GM21515 (cell line): ENCODE results near the gene GHR.

Experiments used
- ATAC-seq: cut with Tn5 transposase; IDR thresholded peaks from one replicate; pipeline ENCODE4 v1.9.1; 2021; ENCODE audit not compliant: unreplicated experiment

The GHR gene

GRCh38 chr5:42597318-42597937 lies 174.2 kb downstream of the GHR start:
- no peak for ATAC-seq

GRCh38 chr5:42598311-42598710 lies 175.1 kb downstream of the GHR start:
- no peak for ATAC-seq

GRCh38 chr5:42599106-42599505 lies 175.9 kb downstream of the GHR start:
- no peak for ATAC-seq

- ATAC-seq = no peak
Measured at GRCh38 chr5:42600441-42600840, 177.2 kb downstream of the GHR start.

GRCh38 chr5:42604171-42604711 lies 181.0 kb downstream of the GHR start:
- no peak for ATAC-seq

- no peak for ATAC-seq
Measured at GRCh38 chr5:42605490-42605889, 182.3 kb downstream of the GHR start.

GRCh38 chr5:42606464-42606869 lies 183.2 kb downstream of the GHR start:
- no peak for ATAC-seq

- ATAC-seq = no peak
Measured at GRCh38 chr5:42611437-42611836, 188.2 kb downstream of the GHR start.

GRCh38 chr5:42612750-42613366 lies 189.6 kb downstream of the GHR start:
- ATAC-seq = no peak

GRCh38 chr5:42614509-42614908 lies 191.3 kb downstream of the GHR start:
- no peak for ATAC-seq

- ATAC-seq = no peak
Measured at GRCh38 chr5:42620579-42621216, 197.5 kb downstream of the GHR start.

GRCh38 chr5:42621242-42621641 lies 198.0 kb downstream of the GHR start:
- no peak for ATAC-seq

GRCh38 chr5:42621662-42622061 lies 198.4 kb downstream of the GHR start:
- no peak for ATAC-seq

GRCh38 chr5:42624912-42625311 lies 201.7 kb downstream of the GHR start:
- no peak for ATAC-seq

- ATAC-seq = no peak
Measured at GRCh38 chr5:42626462-42626861, 203.2 kb downstream of the GHR start.

GRCh38 chr5:42628821-42629220 lies 205.6 kb downstream of the GHR start:
- no peak for ATAC-seq

- no peak for ATAC-seq
Measured at GRCh38 chr5:42629284-42629683, 206.0 kb downstream of the GHR start.

- no peak for ATAC-seq
Measured at GRCh38 chr5:42631241-42631640, 208.0 kb downstream of the GHR start.

GRCh38 chr5:42632354-42632900 lies 209.2 kb downstream of the GHR start:
- ATAC-seq = no peak

- ATAC-seq = no peak
Measured at GRCh38 chr5:42634575-42634974, 211.3 kb downstream of the GHR start.

GRCh38 chr5:42636425-42636824 lies 213.2 kb downstream of the GHR start:
- no peak for ATAC-seq

GRCh38 chr5:42636946-42637345 lies 213.7 kb downstream of the GHR start:
- ATAC-seq = no peak
